Measurements from ENCODE around the gene OR8D4.

- TF ChIP-seq CTCF (IDR thresholded peaks at IDR 0.05; ENCODE audit: borderline replicate concordance, extremely low read depth, low read length, poor library complexity, severe bottlenecking) (no peak), EZH2 (IDR thresholded peaks at IDR 0.05; ENCODE audit: borderline replicate concordance, low read depth, low read length, severe bottlenecking) (no peak)
Observed at GRCh38 chr11:123892031-123892430, 9.9 kb upstream of the OR8D4 start.
